Esophagus squamous epithelium (tissue), 4 donors: ENCODE results near the gene CENPV.

Experiments used
- CTCF ChIP-seq, 6 experiments: fragments of 450-650 bp in 4 of 6; fragments of 200-600 bp in 2 of 6; sonication (generic) in 2 of 6; IDR thresholded peaks; one replicate each; pipeline ENCODE4 v1.5.1; 2016 to 2019; ENCODE audit warnings: antibody characterized with exemption in 6 of 6, mild to moderate bottlenecking in 4 of 6, moderate library complexity in 4 of 6
- POLR2A ChIP-seq, 4 donors: fragments of 450-650 bp; IDR thresholded peaks; one replicate each; pipeline ENCODE4 v1.6.1; 2017; ENCODE audit warnings: antibody characterized with exemption in 4 of 4, mild to moderate bottlenecking in 4 of 4, moderate library complexity in 3 of 4

- TF ChIP-seq POLR2A (IDR thresholded peaks at IDR 0.05) (no peak), CTCF (IDR thresholded peaks at IDR 0.05) (peak in 1 of 6 experiments; percentile 11)
Observed at GRCh38 chr17:16304830-16305229, 48.4 kb downstream of the CENPV start.
